Middle frontal gyrus (tissue), 1 donor: Measurements from ENCODE around the gene ELL2.

Source experiments
- DNase-seq: peaks from one replicate; pipeline ENCODE4 v3.0.0-alpha.2; 2015; ENCODE audit warnings: low spot score; ENCODE audit errors: extremely low spot score

ELL2 gene

GRCh38 chr5:95983509-95983908, 21.9 kb upstream of the ELL2 start:
- no peak for DNase-seq

- DNase-seq = no peak
These were observed 21.4 kb upstream of the ELL2 start for GRCh38 chr5:95983080-95983479.

GRCh38 chr5:95976606-95977005, 15.0 kb upstream of the ELL2 start:
- no peak for DNase-seq

GRCh38 chr5:95975703-95976102, 14.1 kb upstream of the ELL2 start:
- no peak for DNase-seq

GRCh38 chr5:95973793-95974325, 12.2 kb upstream of the ELL2 start:
- DNase-seq = no peak

- no peak for DNase-seq
These were observed 10.5 kb upstream of the ELL2 start for GRCh38 chr5:95972196-95972595.

- no peak for DNase-seq
These were observed 8.7 kb upstream of the ELL2 start for GRCh38 chr5:95970359-95970704.

- DNase-seq = no peak
These were observed 8.2 kb upstream of the ELL2 start for GRCh38 chr5:95969651-95970358.

GRCh38 chr5:95969055-95969454, 7.4 kb upstream of the ELL2 start:
- DNase-seq = no peak

- no peak for DNase-seq
These were observed 5.6 kb upstream of the ELL2 start for GRCh38 chr5:95967236-95967635.

- DNase-seq = no peak
These were observed 4.4 kb upstream of the ELL2 start for GRCh38 chr5:95966005-95966404.

- DNase-seq = no peak
These were observed 2.2 kb upstream of the ELL2 start for GRCh38 chr5:95963650-95964410.

- DNase-seq = no peak
These were observed 1.1 kb upstream of the ELL2 start for GRCh38 chr5:95962785-95963184.

- DNase-seq = no peak
These were observed 773 bp upstream of the ELL2 start for GRCh38 chr5:95962475-95962773.

- peak; percentile 37 for DNase-seq
These were observed 709 bp downstream of the ELL2 start for GRCh38 chr5:95960667-95961616.

GRCh38 chr5:95959888-95960666, 1.6 kb downstream of the ELL2 start:
- DNase-seq = no peak

- DNase-seq = no peak
These were observed 2.4 kb downstream of the ELL2 start for GRCh38 chr5:95959051-95959887.

GRCh38 chr5:95958310-95959014, 3.2 kb downstream of the ELL2 start:
- DNase-seq = no peak

GRCh38 chr5:95957561-95958203, 4.0 kb downstream of the ELL2 start:
- DNase-seq = no peak
